HG02885 (cell line): Measurements from ENCODE around the gene MMP7.
A peak's percentile ranks its signal among the peaks of the same experiment; 100 is the strongest.
"Not testable (repeated sequence)": the region's sequence is repeated elsewhere in the genome, so short reads cannot be mapped to it uniquely, and the experiment has no call there.

Experiments
- ATAC-seq: cut with Tn5 transposase; IDR thresholded peaks from one replicate; pipeline ENCODE4 v1.9.1; 2021; ENCODE audit warnings: mild to moderate bottlenecking; ENCODE audit not compliant: unreplicated experiment, poor library complexity

Gene MMP7

DNA sequence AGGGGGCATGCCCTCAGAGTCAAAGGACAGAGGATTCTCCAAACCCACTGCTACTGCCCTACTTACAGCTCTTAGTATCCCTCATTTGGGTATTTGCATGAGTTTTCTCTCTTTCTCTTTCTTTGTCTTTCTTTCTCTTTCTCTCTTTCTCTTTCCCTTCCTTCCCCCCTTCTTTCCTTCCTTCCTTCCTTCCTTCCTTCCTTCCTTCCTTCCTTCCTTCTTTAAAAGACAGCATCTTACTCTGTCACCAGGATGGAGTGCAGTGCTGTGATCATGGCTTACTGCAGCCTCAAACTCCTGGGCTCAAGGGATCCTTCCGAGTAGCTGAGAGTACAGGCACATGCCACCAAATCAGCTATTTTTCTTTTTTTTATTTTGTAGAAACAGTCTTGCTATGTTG lies 14.0 kb upstream of the MMP7 start:
- ATAC-seq = no peak

DNA sequence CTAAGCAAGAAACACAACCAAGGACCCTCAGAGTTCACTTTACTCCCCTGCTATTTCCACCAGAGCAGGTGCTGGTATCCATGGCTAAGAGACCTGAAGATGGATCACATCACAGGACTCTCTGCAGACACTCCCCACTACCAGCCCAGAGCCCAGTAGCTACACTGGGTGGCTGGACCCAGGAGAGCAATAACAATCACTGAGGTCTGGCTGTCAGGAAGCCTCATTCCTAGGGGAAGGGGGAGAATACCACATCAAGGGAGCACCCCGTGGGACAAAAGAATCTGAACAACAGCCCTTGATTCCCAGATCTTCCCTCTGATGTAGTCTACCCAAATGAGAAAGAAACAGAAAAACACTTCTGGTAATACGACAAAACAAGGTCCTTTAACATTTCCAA lies 9.0 kb upstream of the MMP7 start:
- ATAC-seq = no peak

DNA sequence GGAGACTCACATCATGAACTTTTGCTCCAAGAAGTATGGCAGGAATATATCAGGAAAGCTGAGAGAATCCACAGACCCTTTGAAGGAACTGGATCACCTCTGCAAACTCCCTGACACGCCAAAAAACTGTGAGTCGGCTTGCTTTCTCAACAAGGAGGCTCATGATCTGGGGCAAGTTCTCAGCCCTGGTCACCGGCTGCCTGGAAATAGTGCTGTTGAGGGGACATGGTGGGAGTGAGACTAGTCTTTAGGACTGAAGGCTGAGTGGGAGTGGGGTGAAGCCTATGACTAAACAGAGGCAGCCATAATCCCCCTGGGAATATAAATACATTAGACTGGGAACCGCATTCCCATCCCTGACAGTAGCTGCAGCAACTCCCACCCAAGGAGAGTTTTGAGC lies 8.4 kb upstream of the MMP7 start:
- no peak for ATAC-seq

DNA sequence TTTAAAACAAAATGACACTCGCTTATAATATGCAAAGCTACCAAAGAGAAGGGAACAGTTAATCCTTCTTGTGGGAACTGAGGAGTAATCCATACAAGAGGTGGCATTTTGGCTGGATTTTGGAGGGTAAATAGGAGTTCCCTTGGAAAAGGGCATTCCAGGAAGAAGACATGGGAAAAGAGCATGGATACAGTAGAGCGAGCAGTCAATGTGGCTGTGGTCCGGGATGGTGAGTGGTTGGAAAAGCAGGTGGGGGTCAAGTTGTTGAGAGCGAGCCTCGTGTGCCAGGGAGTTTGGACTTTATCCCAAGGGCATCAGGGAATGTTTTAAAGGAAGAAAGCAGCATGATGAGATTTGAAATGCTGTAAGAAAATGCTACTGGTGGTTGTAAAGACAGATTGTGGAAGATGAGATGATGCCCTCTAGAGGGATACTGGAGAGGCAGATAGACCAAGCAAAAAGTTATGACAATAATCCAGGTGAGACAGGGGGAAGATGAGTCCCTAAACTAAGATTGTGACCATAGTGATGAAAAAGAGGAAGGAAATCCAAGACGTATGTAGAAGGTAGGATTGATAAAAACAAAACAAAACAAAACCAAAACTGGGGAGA lies 3.8 kb upstream of the MMP7 start:
- peak; percentile 44 for ATAC-seq

DNA sequence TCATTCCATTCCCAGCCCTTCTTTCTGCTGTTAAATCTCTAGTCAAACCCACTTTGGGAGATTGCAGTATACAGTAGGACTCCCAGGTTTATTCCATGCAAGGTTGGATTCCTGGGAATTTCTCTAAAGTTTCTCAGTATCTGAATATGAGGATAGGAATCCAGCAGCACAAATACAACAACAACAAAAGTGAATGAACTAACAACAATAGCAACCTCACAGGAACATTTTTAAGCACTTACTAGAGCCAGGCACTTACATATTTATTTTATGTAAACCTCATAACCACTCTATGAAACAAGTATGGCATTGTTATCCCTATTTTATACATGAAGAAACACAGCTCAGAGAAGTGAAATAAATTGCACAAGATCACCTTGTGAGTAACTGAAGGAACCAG lies 1.9 kb downstream of the MMP7 start:
- no peak for ATAC-seq

DNA sequence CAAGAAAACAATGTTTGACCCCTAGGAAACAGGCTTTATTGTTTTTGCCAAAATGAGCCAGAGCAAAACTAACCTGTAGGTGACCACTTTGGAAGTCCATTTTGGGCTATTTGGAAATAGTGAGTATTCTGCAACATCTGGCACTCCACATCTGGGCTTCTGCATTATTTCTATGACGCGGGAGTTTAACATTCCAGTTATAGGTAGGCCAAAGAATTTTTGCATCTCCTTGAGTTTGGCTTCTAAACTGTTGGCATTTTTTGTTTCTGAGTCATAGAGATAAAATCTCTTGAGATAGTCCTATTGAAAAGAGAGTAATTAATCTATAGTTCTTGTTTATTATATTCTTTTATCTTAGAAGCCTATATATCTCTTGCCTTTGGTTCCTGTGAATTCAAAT lies 2.9 kb downstream of the MMP7 start:
- ATAC-seq = no peak

DNA sequence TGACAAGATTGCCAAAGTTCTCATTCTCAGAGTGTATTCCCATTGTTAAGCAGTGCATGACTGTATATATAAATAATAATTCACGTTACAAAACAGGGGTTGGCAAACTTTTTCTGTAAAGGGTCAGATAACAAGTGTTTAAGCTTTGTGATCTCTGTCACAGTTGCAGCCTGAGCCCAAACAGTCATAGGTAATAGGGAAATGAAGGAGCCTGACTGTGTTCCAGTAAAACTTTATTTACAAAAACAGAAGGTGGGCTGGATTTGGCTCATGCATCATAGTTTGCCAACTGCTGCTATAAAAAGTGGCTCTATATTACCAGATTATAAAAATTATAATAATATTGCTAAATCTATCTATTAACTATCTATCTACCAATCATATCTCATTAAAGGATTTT lies 3.5 kb downstream of the MMP7 start:
- no peak for ATAC-seq

DNA sequence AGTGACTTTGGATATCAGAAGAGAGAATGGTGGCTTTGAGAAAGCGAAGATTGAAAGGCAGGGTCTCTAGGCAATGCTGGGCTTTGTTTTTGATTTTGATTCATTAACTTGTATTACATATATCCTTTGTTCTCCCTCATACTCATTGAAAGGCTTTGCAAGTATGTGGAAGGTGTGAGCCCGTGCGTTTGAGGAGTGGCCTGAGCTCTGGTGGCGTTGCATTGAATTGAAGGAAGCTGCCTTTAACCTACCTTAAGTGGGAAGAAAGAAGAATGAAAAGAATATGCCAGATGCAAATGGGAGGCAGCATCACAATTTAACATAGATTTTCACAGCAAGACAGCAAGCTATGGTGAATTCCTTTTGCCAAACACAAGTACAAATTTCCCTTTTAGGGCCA lies 6.7 kb downstream of the MMP7 start:
- no peak for ATAC-seq

DNA sequence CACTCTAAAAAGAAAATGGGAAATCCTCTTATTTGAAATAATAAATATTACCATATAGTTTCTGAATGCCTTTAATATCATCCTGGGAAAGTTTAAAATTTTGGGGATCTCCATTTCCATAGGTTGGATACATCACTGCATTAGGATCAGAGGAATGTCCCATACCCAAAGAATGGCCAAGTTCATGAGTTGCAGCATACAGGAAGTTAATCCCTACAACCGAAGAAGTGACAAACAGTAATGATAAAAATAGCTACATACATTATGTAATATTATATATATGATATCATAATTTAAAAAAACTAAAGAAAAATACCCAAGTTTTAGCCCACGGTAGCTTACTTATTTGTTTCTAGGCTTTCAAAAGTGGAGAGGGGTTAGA lies 7.4 kb downstream of the MMP7 start:
- no peak for ATAC-seq

DNA sequence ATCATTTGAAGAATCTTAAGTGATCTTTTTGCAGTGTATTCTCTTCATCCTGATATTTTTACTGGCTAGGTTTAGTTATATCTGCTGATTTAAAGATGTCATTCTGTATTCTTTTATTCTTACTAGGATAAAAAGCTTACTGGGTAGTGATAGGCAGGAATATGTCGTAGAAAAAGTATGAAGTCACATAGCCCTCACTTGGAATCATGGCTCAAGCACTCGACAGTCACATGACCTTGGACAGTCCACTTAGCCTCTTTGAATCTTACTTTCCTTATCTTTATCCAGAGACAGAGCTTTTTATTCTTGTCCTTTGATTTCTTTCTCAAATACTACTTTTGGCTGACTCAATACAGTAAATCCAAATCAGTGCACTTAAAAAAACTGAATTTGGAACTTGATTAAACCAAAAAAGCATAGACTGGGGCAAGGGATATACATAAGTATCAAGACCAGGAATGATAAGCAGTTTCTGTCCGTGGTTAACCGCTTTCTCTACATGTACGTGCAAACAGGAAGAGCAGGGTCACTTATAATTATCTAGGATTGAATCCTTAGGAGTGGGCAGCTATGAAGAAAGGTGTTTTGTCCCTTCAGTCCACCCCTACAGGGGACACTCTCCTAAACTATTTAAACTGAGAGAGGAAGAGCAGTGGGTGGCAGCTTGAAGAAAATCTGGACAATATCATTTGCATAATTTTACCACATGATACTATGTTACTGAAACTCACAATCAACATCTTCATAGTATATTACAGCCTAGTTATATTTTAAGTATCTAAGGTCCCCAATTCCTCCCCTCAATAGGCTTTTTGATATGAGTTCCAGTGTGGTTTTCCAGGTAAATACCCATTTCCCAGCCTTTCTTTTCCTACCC lies 8.0 kb downstream of the MMP7 start:
- ATAC-seq = peak; percentile 67

DNA sequence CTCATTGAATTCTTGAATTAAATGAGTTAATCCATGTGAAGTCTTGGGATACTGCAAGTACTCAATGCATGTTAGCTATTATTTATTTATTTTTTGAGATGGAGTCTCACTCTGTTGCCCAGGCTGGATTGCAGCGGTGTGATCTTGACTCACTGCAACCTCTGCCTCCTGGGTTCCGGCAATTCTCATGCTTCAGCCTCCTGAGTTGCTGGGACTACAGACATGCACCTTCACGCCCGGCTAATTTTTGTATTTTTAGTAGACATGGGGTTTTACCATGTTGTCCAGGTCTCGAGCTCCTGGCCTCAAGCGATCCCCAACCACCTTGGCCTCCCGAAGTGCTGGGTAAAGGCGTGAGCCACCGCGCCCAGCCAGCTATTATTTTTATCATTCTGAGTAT lies 9.4 kb downstream of the MMP7 start:
- ATAC-seq = no peak

DNA sequence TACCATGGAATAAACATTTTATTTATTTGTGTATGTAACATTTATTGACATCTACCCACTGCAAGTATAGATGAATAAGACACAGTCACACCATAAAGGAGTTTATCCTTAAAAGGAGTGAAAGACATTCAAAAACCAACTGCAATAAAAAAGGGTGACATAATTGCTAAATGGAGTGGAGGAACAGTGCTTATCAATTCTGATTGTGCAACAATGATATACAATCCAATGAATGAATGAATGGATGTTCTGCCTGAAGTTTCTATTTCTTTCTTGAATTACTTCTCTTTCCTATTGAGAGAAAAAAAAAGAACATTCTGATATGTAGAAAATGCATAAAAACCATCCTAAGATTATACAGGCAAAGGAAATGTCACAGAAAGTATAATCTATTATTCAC lies 10.0 kb downstream of the MMP7 start:
- no peak for ATAC-seq

DNA sequence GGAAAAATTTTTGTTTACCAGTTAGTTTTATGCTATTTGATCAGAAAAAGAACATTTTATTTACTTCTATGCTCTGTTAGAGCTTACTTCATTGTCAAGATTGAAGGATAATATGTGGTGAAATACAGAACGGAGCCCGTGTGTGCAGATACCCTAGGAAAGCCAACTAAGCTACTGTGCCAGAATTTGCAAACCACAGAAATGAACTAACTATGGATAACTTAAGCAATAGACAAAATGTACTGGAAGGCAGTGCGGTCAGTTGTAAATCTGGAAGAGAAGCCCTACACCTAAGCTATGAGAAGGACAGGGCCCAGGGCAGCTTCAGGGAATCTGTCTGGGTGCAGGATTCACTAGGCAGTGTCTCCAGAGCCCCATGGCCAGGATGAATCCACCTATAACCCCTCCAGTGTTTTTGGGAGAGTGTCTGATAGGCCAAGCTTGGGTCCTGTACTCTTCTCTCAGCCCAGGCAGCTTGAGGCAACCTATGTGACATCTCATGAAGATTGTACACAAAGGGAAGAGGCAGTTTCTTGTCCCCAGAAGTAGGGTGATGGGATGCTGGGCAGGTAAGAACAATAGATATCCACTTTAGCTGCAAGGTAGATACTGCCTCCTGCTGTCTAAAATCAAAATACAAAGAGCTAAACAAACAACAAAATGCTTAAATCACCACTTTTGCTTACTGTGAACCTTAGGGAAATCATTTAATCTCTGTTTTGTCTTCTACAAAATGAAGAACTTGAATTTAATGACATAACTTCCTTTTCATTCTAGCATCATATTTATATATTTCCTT lies 12.1 kb downstream of the MMP7 start:
- no peak for ATAC-seq

DNA sequence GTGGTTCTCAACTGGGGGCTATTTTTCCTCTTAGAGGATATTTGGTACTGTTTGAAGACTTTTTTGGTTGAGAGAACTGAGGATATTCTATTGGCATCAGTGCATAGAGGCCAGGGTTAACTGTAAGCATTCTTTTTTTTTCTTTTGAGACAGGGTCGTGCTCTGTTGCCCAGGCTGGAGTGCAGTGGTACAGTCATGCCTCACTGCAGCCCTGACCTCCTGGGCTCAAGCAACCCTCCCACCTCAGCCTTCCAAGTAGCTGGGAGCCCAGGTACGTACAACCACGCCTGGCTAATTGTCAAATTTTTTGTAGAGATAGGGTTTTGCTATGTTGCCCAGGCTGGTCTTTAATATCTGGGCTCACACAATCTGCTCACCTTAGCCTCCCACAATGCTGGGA lies 12.9 kb downstream of the MMP7 start:
- no peak for ATAC-seq

DNA sequence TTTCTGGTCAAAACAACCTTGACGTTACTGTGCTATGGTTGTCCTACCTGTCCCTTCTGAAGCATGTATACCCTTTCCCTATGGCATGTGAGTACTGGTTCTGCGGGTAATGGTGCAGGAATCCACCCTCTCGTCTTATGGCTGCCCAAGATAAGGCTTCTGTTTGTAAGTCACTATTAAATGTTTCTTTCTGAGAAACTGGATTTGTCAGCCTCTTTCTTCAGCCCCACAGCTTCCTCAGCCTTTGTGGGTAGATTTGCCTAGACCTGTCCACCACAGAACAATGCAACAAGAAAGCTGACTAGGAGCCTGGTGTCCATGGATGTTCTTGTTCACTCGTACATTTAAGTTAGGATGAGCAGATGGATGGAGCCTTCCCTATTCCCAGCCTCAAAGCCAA lies 14.4 kb downstream of the MMP7 start:
- no peak for ATAC-seq

DNA sequence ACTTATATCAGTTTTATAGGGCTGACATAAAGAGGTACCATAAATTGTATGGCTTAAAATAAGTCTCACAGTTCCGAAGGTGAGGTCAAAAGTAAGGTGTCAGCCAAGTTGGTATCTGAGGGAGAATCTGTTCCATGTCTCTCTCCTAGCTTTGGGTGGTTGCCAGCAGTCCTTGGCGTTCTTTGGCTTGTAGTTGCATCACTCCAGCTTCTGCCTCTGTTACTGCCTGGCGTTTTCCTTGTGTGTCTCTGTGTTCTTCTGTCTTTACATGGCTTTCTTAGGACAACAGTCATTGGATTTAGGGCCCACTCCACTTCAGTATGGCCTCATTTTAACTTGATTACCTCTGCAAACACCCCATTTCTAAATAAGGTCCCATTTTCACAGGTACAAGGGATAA lies 16.7 kb downstream of the MMP7 start:
- ATAC-seq = no peak

DNA sequence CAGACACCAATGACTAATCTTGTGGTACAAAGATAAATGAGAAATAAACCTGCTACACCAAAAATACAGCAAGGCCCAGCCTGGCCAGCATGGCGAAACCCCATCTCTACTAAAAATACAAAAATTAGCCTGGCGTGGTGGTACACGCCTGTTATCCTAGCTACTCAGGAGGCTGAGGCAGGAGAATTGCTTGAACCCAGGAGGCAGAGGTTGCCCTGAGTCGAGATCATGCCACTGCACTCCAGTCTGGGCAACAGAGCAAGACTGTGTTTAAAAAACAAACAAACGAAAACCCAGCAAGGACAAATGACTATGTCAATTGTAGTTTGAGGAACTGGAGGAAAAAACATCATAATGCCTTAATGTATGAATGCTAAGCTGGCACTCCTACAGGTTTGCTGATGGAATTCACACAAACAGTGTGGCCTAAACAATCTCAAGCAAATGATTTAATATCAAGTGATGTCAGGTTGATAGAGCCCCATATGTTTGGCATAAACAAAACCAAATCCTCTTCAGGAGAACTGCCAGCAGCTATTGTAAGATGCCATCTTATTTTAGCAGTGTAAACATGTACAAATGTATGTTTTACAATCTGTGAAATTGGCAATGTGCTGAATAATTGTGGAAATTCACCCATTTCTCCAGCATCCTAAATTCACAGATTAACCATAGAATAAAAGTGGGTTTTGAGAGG lies 20.0 kb downstream of the MMP7 start:
- no peak for ATAC-seq

DNA sequence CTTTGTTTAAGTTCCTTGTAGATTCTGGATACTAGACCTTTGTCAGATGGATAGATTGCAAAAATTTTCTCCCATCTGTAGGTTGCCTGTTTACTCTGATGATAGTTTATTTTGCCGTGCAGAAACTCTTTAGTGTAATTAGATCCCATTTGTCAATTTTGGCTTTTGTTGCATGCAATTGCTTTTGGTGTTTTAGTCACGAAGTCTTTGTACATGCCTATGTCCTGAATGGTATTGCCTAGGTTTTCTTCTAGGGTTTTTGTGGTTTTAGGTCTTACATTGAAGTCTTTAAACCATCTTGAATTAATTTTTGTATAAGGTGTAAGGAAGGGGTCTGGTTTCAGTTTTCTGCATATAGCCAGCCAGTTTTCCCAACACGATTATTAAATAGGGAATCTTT lies 27.7 kb downstream of the MMP7 start:
- ATAC-seq = not testable (repeated sequence)

DNA sequence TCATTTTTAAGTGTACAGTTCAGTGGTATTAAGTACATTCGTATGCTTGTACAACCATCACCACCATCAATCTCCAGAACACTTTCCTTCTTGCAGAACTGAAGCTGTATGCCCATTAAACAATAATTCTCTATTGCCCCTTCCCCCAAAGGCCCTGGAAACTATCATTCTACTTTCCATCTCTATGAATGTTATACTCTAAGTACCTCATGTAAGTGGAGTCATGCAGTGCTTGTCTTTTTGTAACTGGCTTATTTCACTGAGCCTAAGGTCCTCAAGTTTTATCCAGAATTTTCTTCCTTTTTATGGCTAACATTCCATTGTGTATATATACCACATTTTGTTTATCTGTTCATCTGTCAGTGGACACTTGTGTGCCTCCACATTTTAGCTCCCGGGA lies 29.7 kb downstream of the MMP7 start:
- no peak for ATAC-seq

DNA sequence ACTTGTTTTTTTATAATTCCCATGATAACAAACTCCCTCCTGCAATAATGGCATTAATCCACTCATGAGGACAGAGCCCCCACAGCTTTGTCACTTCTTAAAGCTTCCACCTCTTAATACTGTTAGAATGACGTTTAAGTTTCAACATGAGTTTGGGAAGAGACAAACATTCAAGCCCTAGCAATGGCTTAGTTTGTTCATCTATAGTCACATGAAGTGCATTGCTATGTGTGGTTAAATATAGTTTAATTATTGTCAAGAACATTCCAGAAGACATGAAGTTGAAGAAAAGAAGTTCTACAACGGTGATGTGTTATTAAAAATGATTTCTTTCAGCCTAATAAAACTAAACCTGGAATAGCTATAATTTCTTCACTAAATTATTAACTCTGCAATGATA lies 30.6 kb downstream of the MMP7 start:
- ATAC-seq = no peak

DNA sequence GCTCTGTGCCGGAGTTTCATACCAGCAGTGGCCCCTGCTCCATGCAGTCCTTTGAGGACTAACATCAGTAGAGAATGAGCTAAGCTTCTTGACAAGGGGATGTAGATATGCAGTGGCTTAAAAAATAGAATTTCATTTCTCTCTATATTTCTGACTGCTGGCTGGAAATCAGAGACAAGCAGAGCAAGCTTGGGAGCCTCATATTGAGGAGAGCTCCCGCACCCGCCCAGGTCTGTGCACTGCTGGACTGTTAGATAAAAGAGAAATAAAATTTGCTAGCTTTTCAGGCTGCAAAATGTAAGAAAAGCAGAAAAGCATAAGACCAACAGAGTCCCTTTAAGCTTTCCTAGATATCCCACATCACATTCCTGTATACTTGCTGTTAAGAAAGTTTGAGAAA lies 31.4 kb downstream of the MMP7 start:
- ATAC-seq = no peak
